WTC11 (cell line): ENCODE data around the gene ACTN1. TPM values are rescaled to one million over a fixed set of nuclear protein-coding genes. Genes with fewer than 3 reads are reported as not detected.

Source experiments
- ATAC-seq: fragments of 200-7000 bp; cut with Tn5 transposase; 2 replicates; pipeline ENCODE4 v1.10.0; 2021; ENCODE audit warnings: mild to moderate bottlenecking, moderate library complexity
- CTCF ChIA-PET: fragments of 300-600 bp; sonication (Branson Sonifier 250); formaldehyde crosslinking; loops from one replicate; lab custom pipeline; 2021; ENCODE audit warnings: antibody characterized with exemption; lab: Charles Lee
- POLR2A ChIA-PET: fragments of 350-600 bp; sonication (Branson Sonifier 250); formaldehyde crosslinking; loops from one replicate; lab custom pipeline; 2021; ENCODE audit warnings: antibody characterized with exemption; lab: Charles Lee
- DNase-seq: peaks from one replicate; pipeline ENCODE4 v3.0.0; 2021; ENCODE audit warnings: low spot score
- H3K27ac Mint-ChIP-seq: 2 replicates; pipeline ENCODE4 v1.8.0; 2021; ENCODE audit warnings: mixed read lengths
- H3K27me3 Mint-ChIP-seq: 2 replicates; pipeline ENCODE4 v1.8.0; 2021; ENCODE audit warnings: low read depth, mild to moderate bottlenecking, moderate library complexity, mixed read lengths
- H3K36me3 Mint-ChIP-seq: 2 replicates; pipeline ENCODE4 v1.8.0; 2021; ENCODE audit warnings: mixed read lengths
- H3K4me1 Mint-ChIP-seq: 2 replicates; pipeline ENCODE4 v1.8.0; 2022; ENCODE audit warnings: mixed read lengths
- H3K4me3 Mint-ChIP-seq: 2 replicates; pipeline ENCODE4 v1.8.0; 2021; ENCODE audit warnings: mild to moderate bottlenecking, moderate library complexity, mixed read lengths
- H3K9me3 Mint-ChIP-seq: 2 replicates; pipeline ENCODE4 v1.8.0; 2021; ENCODE audit warnings: mixed read lengths
- CBFB ChIP-seq: sonication (generic); formaldehyde crosslinking; IDR thresholded peaks from 2 replicates; pipeline ENCODE4 v1.8.1; 2022; ENCODE audit warnings: mild to moderate bottlenecking, low read depth, missing genetic modification reagents
- GRHL2 ChIP-seq: fragments of 250-450 bp; sonication (Bioruptor Pico); IDR thresholded peaks from 2 replicates; pipeline ENCODE4 v1.8.0; 2022; ENCODE audit warnings: mild to moderate bottlenecking, moderate library complexity; ENCODE audit not compliant: insufficient replicate concordance, severe bottlenecking
- JAZF1 ChIP-seq: fragments of 250-450 bp; sonication (Bioruptor Pico); IDR thresholded peaks from 2 replicates; pipeline ENCODE4 v1.9.0; 2021; ENCODE audit warnings: moderate library complexity, mild to moderate bottlenecking, inconsistent platforms
- RORB ChIP-seq: fragments of 250-450 bp; sonication (Bioruptor Pico); IDR thresholded peaks from 2 replicates; pipeline ENCODE4 v1.9.0; 2021; ENCODE audit warnings: mild to moderate bottlenecking
- TP53 ChIP-seq: sonication (generic); formaldehyde crosslinking; IDR thresholded peaks from 2 replicates; pipeline ENCODE4 v1.8.1; 2023; ENCODE audit warnings: mild to moderate bottlenecking, missing genetic modification reagents
- ZNF263 ChIP-seq: sonication (generic); formaldehyde crosslinking; IDR thresholded peaks from 2 replicates; pipeline ENCODE4 v1.8.1; 2022; ENCODE audit warnings: low read depth, mild to moderate bottlenecking, moderate library complexity, missing genetic modification reagents
- total RNA-seq: library from RNA; stranded (reverse); gene quantifications from 3 replicates; pipeline ENCODE4 v1.2.3, GENCODE V29; 2021
- TF ChIP-seq, protein P1 (sequence below): sonication (generic); formaldehyde crosslinking; IDR thresholded peaks from 2 replicates; pipeline ENCODE4 v1.8.0; 2022; ENCODE audit warnings: mild to moderate bottlenecking, missing genetic modification reagents
- TF ChIP-seq, protein P2 (sequence below): sonication (generic); formaldehyde crosslinking; IDR thresholded peaks from 2 replicates; pipeline ENCODE4 v1.8.0; 2022; ENCODE audit warnings: mild to moderate bottlenecking, missing genetic modification reagents
- TF ChIP-seq, protein P3 (sequence below): sonication (generic); formaldehyde crosslinking; IDR thresholded peaks from 2 replicates; pipeline ENCODE4 v1.8.1; 2023; ENCODE audit warnings: mild to moderate bottlenecking, missing genetic modification reagents, borderline replicate concordance
- TF ChIP-seq, protein P4 (sequence below): sonication (generic); formaldehyde crosslinking; IDR thresholded peaks from 2 replicates; pipeline ENCODE4 v1.8.1; 2022; ENCODE audit warnings: low read depth, mild to moderate bottlenecking, moderate library complexity, missing genetic modification reagents, borderline replicate concordance

The ACTN1 gene
- total RNA-seq, 1 experiment from 2014 or later, result 196 TPM

DNA sequence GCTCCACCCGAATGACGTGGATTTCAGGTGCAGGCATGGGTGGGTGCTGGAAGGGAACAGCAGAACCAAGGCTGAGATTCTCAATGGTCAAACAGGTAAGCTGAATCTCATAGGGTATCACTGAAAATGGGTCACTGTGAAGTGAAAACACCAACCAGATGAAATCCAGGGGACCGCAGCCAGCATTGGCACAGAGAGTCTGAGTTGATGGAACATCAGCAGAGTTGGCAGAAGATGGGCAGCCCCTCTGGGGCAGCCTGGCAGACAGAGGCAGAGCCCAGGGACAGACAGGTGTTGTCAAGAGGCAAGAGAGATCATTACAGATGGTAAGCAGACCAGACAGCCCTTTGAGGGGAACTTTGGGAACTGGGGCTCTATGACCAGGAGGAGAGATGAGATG lies 48.0 kb downstream of the ACTN1 start:
- ATAC-seq (no peak), DNase-seq (no peak)
- TF ChIP-seq, protein P1, sequence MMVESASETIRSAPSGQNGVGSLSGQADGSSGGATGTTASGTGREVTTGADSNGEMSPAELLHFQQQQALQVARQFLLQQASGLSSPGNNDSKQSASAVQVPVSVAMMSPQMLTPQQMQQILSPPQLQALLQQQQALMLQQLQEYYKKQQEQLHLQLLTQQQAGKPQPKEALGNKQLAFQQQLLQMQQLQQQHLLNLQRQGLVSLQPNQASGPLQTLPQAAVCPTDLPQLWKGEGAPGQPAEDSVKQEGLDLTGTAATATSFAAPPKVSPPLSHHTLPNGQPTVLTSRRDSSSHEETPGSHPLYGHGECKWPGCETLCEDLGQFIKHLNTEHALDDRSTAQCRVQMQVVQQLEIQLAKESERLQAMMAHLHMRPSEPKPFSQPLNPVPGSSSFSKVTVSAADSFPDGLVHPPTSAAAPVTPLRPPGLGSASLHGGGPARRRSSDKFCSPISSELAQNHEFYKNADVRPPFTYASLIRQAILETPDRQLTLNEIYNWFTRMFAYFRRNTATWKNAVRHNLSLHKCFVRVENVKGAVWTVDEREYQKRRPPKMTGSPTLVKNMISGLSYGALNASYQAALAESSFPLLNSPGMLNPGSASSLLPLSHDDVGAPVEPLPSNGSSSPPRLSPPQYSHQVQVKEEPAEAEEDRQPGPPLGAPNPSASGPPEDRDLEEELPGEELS (CRISPR knock-in tag), result no peak
- TF ChIP-seq TP53 (CRISPR knock-in tag), result no peak
- Mint-ChIP-seq H3K36me3 (peaks cover 10% of the 10 kb centered on the region), H3K4me1 (peaks cover 35% of the 10 kb centered on the region), H3K27ac (0 out of 2 replicates have a peak overlapping the region, but pooled peaks have one; percentile 30), H3K4me3 (no peak overlapping the region), H3K9me3 (peaks cover 5% of the 10 kb centered on the region), H3K27me3 (no peaks in the 10 kb centered on the region)
- CTCF ChIA-PET, result interaction anchor here (3.0 kb wide), 1 partner anchor 20 kb away, joined by 11 read pairs; no protein-coding TSS in a partner anchor
- POLR2A ChIA-PET, result no interaction called here

DNA sequence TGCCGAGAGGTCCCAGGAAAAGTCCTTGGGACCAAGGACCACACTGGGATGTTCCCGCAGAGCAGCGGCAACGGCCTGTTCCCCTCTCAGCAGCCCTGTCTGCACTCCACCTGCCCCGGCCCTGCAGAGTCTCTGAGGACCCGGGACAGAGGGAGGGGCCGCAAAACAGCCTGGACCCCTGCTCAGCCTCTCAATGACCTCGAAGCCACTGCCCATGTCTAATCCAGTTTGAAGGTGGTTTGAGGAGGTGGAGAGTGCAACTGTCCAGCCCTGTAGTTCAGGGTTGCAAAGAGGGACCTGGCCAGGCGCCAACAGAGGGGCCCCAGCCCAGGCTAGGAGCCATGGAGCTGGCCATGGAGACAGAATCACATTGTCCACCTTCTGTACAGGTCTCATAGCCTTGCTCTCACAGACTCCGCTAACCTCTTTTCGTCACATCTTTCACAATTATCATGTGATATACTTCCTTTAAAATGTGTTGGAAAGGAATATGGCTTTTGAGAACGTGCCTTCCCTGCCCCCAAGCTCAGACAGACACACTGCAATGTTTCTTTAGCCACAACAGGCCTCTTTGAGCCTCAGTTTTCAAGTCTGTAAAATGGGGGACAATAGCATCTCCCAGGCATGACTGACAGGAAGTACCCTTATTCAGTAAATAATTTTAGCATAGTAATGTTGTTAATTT lies 49.3 kb downstream of the ACTN1 start:
- ChIA-PET CTCF (interaction anchor here (1.4 kb wide), 1 partner anchor 12 kb away, joined by 3 read pairs; no protein-coding TSS in a partner anchor), POLR2A (interaction anchor here (1.0 kb wide), 1 partner anchor 10 kb away, joined by 3 read pairs; no protein-coding TSS in a partner anchor)
- H3K27me3 Mint-ChIP-seq, result no peaks in the 10 kb centered on the region
- peaks cover 8% of the 10 kb centered on the region for H3K9me3 Mint-ChIP-seq
- DNase-seq (no peak), ATAC-seq (no peak)
- no peak overlapping the region for H3K4me3 Mint-ChIP-seq
- H3K27ac Mint-ChIP-seq, result no peak overlapping the region
- TF ChIP-seq GRHL2 (CRISPR knock-in tag) (no peak), RORB (CRISPR knock-in tag) (no peak)
- TF ChIP-seq, protein P2, sequence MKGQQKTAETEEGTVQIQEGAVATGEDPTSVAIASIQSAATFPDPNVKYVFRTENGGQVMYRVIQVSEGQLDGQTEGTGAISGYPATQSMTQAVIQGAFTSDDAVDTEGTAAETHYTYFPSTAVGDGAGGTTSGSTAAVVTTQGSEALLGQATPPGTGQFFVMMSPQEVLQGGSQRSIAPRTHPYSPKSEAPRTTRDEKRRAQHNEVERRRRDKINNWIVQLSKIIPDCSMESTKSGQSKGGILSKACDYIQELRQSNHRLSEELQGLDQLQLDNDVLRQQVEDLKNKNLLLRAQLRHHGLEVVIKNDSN (CRISPR knock-in tag), result no peak
- H3K36me3 Mint-ChIP-seq, result peaks cover 22% of the 10 kb centered on the region
- peaks cover 28% of the 10 kb centered on the region for H3K4me1 Mint-ChIP-seq

DNA sequence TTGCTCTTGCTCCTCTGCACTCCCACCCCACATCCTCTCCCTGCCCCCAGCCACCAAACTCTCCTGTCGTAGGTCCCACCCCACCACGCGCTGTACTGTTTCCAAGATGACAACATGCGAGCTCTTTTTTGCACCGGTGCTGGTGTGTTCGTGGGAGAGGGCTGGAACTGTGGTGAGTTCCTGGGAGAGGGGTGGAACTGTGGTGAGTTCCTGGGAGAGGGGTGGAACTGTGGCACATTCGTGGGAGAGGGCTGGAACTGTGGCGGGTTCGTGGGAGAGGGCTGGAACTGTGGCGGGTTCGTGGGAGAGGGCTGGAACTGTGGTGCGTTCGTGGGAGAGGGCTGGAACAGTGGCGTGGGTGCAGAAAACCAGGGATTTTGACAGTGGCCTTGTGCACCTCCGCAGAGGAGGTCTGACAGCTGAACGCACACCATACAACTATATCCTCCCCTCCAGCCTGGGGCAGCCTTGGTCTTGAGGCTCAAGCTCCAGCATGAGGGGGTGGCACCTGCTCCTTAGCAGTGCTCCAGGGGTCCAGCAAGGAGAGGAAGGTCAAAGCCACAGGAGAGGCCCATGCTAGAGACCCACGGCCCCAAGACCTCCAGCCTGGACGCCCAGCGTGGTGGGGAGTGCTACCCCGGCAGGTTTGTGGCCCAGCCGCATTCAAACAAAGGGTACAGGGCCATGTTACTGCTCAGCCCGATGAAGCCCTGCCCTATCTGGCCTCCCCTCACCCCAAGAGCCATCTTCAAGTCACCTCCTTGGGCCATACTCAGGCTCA lies 50.1 kb downstream of the ACTN1 start:
- peaks cover 8% of the 10 kb centered on the region for H3K9me3 Mint-ChIP-seq
- ChIA-PET POLR2A (interaction anchor here (0.9 kb wide), 1 partner anchor 27 kb away, joined by 4 read pairs; no protein-coding TSS in a partner anchor), CTCF (interaction anchor here (0.8 to 1.4 kb wide), 3 partner anchors 13 to 201 kb away, joined by 3 read pairs; no protein-coding TSS in a partner anchor)
- H3K27ac Mint-ChIP-seq, result peak overlapping the region; percentile 69
- peaks cover 29% of the 10 kb centered on the region for H3K36me3 Mint-ChIP-seq
- DNase-seq (no peak), ATAC-seq (no peak)
- H3K4me1 Mint-ChIP-seq, result peaks cover 25% of the 10 kb centered on the region
- no peaks in the 10 kb centered on the region for H3K27me3 Mint-ChIP-seq
- TF ChIP-seq ZNF263, result no peak
- TF ChIP-seq, protein P3, sequence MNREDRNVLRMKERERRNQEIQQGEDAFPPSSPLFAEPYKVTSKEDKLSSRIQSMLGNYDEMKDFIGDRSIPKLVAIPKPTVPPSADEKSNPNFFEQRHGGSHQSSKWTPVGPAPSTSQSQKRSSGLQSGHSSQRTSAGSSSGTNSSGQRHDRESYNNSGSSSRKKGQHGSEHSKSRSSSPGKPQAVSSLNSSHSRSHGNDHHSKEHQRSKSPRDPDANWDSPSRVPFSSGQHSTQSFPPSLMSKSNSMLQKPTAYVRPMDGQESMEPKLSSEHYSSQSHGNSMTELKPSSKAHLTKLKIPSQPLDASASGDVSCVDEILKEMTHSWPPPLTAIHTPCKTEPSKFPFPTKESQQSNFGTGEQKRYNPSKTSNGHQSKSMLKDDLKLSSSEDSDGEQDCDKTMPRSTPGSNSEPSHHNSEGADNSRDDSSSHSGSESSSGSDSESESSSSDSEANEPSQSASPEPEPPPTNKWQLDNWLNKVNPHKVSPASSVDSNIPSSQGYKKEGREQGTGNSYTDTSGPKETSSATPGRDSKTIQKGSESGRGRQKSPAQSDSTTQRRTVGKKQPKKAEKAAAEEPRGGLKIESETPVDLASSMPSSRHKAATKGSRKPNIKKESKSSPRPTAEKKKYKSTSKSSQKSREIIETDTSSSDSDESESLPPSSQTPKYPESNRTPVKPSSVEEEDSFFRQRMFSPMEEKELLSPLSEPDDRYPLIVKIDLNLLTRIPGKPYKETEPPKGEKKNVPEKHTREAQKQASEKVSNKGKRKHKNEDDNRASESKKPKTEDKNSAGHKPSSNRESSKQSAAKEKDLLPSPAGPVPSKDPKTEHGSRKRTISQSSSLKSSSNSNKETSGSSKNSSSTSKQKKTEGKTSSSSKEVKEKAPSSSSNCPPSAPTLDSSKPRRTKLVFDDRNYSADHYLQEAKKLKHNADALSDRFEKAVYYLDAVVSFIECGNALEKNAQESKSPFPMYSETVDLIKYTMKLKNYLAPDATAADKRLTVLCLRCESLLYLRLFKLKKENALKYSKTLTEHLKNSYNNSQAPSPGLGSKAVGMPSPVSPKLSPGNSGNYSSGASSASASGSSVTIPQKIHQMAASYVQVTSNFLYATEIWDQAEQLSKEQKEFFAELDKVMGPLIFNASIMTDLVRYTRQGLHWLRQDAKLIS (CRISPR knock-in tag), result no peak
- TF ChIP-seq JAZF1 (CRISPR knock-in tag), result no peak
- no peak for TF ChIP-seq GRHL2 (CRISPR knock-in tag)
- TF ChIP-seq, protein P4, sequence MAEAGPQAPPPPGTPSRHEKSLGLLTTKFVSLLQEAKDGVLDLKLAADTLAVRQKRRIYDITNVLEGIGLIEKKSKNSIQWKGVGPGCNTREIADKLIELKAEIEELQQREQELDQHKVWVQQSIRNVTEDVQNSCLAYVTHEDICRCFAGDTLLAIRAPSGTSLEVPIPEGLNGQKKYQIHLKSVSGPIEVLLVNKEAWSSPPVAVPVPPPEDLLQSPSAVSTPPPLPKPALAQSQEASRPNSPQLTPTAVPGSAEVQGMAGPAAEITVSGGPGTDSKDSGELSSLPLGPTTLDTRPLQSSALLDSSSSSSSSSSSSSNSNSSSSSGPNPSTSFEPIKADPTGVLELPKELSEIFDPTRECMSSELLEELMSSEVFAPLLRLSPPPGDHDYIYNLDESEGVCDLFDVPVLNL (CRISPR knock-in tag), result no peak
- no peak for TF ChIP-seq CBFB
- H3K4me3 Mint-ChIP-seq, result no peak overlapping the region
